ENCODE results near the gene RCOR1.
"Not testable (repeated sequence)": the region's sequence is repeated elsewhere in the genome, so short reads cannot be mapped to it uniquely, and the experiment has no call there.

The RCOR1 gene

DNA sequence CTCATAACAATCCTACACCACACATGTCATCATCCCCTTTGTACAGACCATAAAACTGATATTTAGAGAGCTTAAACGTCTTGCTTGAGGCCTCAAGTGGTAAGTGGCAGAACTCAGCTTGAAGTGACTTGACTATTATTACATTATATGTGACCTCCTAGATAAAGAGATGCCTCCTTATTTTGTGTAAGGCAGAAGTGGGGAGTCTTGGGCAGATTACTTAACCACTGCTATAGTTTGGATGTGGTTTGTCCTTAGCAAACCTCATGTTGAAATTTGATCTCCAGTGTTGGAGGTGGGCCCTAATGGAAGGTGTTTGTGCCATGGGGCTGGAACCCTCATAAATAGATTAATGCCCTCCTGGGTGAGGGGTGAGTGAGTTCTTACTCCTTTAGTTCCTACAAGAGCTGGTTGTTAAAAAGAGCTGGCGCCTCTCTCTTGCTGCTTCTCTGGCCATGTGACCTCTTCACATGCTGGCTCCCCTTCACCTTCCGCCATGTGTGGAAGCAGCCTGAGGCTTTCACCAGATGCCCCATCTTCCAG is 37.4 kb downstream of the RCOR1 start:
- DNase-seq (ENCODE audit: low read depth) = no peak
- TF ChIP-seq, protein P1, sequence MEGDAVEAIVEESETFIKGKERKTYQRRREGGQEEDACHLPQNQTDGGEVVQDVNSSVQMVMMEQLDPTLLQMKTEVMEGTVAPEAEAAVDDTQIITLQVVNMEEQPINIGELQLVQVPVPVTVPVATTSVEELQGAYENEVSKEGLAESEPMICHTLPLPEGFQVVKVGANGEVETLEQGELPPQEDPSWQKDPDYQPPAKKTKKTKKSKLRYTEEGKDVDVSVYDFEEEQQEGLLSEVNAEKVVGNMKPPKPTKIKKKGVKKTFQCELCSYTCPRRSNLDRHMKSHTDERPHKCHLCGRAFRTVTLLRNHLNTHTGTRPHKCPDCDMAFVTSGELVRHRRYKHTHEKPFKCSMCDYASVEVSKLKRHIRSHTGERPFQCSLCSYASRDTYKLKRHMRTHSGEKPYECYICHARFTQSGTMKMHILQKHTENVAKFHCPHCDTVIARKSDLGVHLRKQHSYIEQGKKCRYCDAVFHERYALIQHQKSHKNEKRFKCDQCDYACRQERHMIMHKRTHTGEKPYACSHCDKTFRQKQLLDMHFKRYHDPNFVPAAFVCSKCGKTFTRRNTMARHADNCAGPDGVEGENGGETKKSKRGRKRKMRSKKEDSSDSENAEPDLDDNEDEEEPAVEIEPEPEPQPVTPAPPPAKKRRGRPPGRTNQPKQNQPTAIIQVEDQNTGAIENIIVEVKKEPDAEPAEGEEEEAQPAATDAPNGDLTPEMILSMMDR (IDR thresholded peaks at IDR 0.05; ENCODE audit: insufficient read depth, low read depth, low read length, missing control alignments) = no peak
- H3K4me3 ChIP-seq (ENCODE audit: low read depth, low read length) = no peak overlapping the region

DNA sequence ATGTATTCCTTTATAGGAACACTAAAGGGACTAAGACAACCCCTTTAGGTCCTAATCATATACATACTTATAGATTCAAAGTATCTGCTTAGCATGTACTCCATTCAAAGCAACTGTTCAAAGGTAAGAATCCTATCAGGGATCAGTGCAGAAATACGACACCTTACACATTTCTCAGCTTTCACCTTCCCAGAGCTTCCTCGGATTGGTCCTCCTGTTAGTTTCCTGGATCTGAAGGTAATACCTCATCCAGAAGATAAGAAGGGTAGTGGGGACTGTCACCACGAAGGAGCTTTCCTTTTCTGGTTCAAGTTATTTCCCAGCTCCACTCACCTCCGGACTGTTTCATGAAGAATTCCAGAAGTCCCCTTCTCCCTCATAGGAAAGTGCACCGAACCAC is 38.0 kb downstream of the RCOR1 start:
- TF ChIP-seq, protein P1 (IDR thresholded peaks at IDR 0.05; ENCODE audit: insufficient read depth, low read depth, low read length, missing control alignments) = no peak
- DNase-seq (ENCODE audit: low read depth) = no peak
- no peak overlapping the region for H3K4me3 ChIP-seq (ENCODE audit: low read depth, low read length)

DNA sequence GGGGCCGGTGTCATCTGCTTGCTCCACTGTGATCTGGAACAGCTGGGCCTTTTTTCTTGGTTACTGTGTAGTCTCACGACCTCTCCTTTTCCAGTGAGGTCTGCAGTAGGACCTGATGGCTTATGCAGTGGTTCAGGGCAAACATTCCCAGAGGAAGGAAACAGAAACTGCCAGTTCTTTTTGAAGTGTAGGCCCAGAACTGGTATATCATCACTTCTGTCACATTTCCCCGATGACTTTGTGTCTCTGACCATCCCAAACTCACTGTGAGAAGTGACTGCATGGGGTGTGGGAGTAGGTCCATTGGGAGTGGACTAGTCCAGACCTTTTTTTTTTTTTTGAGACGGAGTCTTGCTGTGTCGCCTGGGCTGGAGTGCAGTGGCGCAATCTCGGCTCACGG is 38.4 kb downstream of the RCOR1 start:
- TF ChIP-seq, protein P1 (IDR thresholded peaks at IDR 0.05; ENCODE audit: insufficient read depth, low read depth, low read length, missing control alignments) = no peak
- no peak overlapping the region for H3K4me3 ChIP-seq (ENCODE audit: low read depth, low read length)
- DNase-seq (ENCODE audit: low read depth) = no peak

DNA sequence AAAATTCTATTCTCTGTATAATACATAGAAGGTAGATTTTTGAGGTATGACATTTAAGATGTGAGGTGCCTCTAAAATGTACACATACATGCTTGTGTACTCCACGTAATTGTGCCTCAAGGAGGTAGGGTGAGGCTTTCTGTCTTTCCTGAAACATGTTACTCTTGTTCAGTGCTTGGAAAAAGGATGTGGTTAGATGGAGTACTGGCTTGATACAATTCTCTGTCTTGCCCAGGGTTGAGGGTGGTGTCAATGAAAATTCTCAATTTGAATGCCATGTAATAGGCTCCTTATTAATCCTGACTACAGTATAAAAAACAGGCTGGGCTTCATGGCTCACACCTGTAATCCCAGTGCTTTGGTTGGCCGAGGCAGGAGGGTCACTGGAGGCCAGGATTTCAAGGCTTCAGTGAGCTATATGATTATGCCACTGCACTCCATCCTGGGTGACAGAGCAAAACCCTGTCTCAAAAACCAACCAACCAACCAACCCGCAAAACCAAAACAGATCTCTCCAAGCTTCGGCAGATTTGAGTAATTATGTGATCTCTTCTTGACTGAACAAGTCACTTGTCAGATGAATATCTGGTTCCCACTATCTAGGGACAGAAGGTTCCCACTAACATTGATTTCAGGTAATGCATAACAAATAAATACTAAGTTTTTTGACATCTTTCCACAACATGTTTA is 41.6 kb downstream of the RCOR1 start:
- no peak overlapping the region for H3K4me3 ChIP-seq (ENCODE audit: low read depth, low read length)
- DNase-seq (ENCODE audit: low read depth) = peak; percentile 75
- TF ChIP-seq, protein P1 (IDR thresholded peaks at IDR 0.05; ENCODE audit: insufficient read depth, low read depth, low read length, missing control alignments) = no peak

DNA sequence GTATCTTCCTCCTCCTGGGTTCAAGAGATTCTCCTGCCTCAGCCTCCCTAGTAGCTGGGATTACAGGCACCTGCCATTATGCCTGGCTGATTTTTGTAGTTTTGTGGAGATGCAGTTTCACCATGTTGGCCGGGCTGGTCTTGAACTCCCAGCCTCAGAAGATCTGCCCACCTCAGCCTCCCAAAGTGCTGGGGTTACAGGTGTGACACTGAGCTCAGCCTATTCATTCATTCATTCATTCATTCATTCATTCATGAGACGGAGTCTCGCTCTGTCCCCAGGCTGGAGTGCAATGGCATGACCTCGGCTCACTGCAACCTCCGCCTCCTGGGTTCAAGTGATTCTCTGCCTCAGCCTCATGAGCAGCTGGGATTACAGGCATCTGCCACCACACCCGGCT is 47.2 kb downstream of the RCOR1 start:
- not testable (repeated sequence) for H3K4me3 ChIP-seq (ENCODE audit: low read depth, low read length); DNase-seq (ENCODE audit: low read depth)

DNA sequence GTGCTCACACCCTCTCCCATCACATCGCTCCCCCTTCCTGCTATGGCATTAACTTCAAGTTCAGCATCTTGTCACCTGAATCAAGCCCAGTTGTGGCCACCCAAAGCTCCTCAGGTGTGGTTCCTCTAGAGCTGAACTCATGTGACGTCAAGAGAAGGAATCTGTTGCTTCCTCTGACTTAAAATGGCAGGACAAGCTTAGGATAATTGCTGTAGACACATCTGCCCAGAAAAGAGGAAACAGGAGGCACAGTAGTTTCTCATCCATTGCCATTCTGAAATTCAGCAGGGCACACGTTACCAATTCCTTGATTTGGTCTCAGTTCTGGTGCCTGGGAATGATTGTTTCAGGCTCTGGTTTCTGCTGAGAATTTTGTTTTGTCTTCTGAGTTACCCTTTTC is 52.1 kb downstream of the RCOR1 start:
- no peak overlapping the region for H3K4me3 ChIP-seq (ENCODE audit: low read depth, low read length)
- no peak for DNase-seq (ENCODE audit: low read depth)
- TF ChIP-seq, protein P1 (IDR thresholded peaks at IDR 0.05; ENCODE audit: insufficient read depth, low read depth, low read length, missing control alignments) = no peak

DNA sequence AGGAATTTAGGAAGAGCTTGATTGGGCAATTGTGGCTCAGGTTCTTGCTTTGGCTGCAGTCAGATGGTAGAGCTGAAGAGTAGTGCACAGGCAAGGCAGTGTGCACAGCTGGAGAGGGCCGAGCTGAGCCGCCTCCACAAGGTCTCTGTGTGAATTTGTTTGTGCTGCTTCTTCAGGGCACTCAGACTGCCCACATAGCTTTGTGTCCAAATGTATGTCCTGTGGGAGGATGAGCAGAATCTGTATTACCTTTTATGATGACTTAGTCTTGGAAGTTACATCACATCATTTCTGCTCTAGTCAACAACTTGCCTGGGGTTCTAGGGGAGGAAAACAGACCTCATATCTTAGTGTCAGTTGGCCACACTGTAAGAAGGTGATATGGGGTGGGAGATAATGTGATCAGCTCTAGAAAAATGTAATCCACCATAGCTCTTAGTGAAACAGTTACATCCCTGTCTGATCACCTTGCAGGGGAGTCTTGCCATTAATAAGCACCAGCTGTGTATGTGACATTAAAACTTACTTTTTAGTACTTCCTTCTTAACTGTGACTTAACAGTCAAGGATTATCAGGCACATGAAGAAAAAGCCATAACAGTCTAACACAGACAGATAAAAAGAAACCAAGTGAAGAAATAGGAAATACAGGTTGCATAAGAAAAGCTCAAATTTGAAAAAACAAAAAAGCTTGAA is 53.4 kb downstream of the RCOR1 start:
- TF ChIP-seq, protein P1 (IDR thresholded peaks at IDR 0.05; ENCODE audit: insufficient read depth, low read depth, low read length, missing control alignments) = no peak
- H3K4me3 ChIP-seq (ENCODE audit: low read depth, low read length) = no peak overlapping the region
- DNase-seq (ENCODE audit: low read depth) = no peak
